ENCODE data around the gene HOXD10.

Gene HOXD10

GRCh38 chr2:176123411-176124109 is 7.0 kb downstream of the HOXD10 start:
- no peak for DNase-seq

GRCh38 chr2:176124110-176124946 is 7.8 kb downstream of the HOXD10 start:
- no peak for DNase-seq

- no peak for DNase-seq
These were observed 8.6 kb downstream of the HOXD10 start for GRCh38 chr2:176124947-176125771.

GRCh38 chr2:176125772-176126054 is 9.1 kb downstream of the HOXD10 start:
- DNase-seq, result no peak

GRCh38 chr2:176126929-176127773 is 10.6 kb downstream of the HOXD10 start:
- DNase-seq, result peak; percentile 51

GRCh38 chr2:176127774-176128072 is 11.1 kb downstream of the HOXD10 start:
- no peak for DNase-seq

- DNase-seq, result no peak
These were observed 11.8 kb downstream of the HOXD10 start for GRCh38 chr2:176128172-176128981.

GRCh38 chr2:176128982-176129796 is 12.6 kb downstream of the HOXD10 start, which contains the start of gene HOXD8:
Gene HOXD8, plus strand, starts transcription at chr2:176129705. Its CDS starts 662 bp downstream, at chr2:176130367.
- DNase-seq, result no peak

GRCh38 chr2:176129813-176130146 is 13.2 kb downstream of the HOXD10 start:
- DNase-seq, result no peak

- DNase-seq, result no peak
These were observed 13.8 kb downstream of the HOXD10 start for GRCh38 chr2:176130147-176130956.

- DNase-seq, result no peak
These were observed 14.6 kb downstream of the HOXD10 start for GRCh38 chr2:176130957-176131847.

- DNase-seq, result no peak
These were observed 15.2 kb downstream of the HOXD10 start for GRCh38 chr2:176131848-176132158.

- DNase-seq, result no peak
These were observed 15.9 kb downstream of the HOXD10 start for GRCh38 chr2:176132205-176133171.

GRCh38 chr2:176133389-176133788 is 16.8 kb downstream of the HOXD10 start:
- DNase-seq, result no peak

GRCh38 chr2:176134035-176134434 is 17.5 kb downstream of the HOXD10 start:
- no peak for DNase-seq

- no peak for DNase-seq
These were observed 18.5 kb downstream of the HOXD10 start for GRCh38 chr2:176135035-176135440.

- DNase-seq, result no peak
These were observed 20.0 kb downstream of the HOXD10 start for GRCh38 chr2:176136374-176137251.

Measured in central memory CD4-positive, alpha-beta T cell (primary cell).